Occipital lobe (tissue), 2 donors: ENCODE data around the gene KRTAP5-2. TPM values are rescaled to one million over a fixed set of nuclear protein-coding genes. Genes with fewer than 3 reads are reported as not detected.
A peak's percentile ranks its signal among the peaks of the same experiment; 100 is the strongest.

Source experiments
- DNase-seq: peaks from one replicate; lab custom pipeline; 2025; lab: John Stamatoyannopoulos, UW
- total RNA-seq: library from RNA; depleted of rRNA; stranded (reverse); fragments of >200 nt; gene quantifications from one replicate; pipeline ENCODE4 v1.2.3, GENCODE V29; 2014

KRTAP5-2 gene
- total RNA-seq, 1 donor from 2014 or later, result not detected

GRCh38 chr11:1556278-1556902 lies 41.7 kb downstream of the KRTAP5-2 start:
- DNase-seq, result no peak

- no peak for DNase-seq
Measured at GRCh38 chr11:1555713-1556153, 42.4 kb downstream of the KRTAP5-2 start.

- no peak for DNase-seq
Measured at GRCh38 chr11:1554981-1555712, 42.9 kb downstream of the KRTAP5-2 start.

- no peak for DNase-seq
Measured at GRCh38 chr11:1553808-1554594, 44.1 kb downstream of the KRTAP5-2 start.

GRCh38 chr11:1549338-1550330 lies 48.5 kb downstream of the KRTAP5-2 start:
- peak; percentile 60 for DNase-seq

- DNase-seq, result peak; percentile 50
Measured at GRCh38 chr11:1548221-1549070, 49.6 kb downstream of the KRTAP5-2 start.

GRCh38 chr11:1547467-1548098 lies 50.5 kb downstream of the KRTAP5-2 start:
- no peak for DNase-seq

Other genes with a start within 250 kb of the KRTAP5-2 start
- 32.8 TPM for gene BRSK2, start 208.4 kb downstream of the KRTAP5-2 start, total RNA-seq
- 13.7 TPM for gene MOB2, start 111.5 kb downstream of the KRTAP5-2 start, total RNA-seq
- gene DUSP8, start 26.0 kb downstream of the KRTAP5-2 start, total RNA-seq, result 5.6 TPM
- not detected for gene KRTAP5-1, start 13.0 kb downstream of the KRTAP5-2 start, total RNA-seq
- gene KRTAP5-3, start 10.2 kb upstream of the KRTAP5-2 start, total RNA-seq, result not detected
- not detected for gene KRTAP5-4, start 23.8 kb upstream of the KRTAP5-2 start, total RNA-seq
- gene KRTAP5-5, start 31.5 kb upstream of the KRTAP5-2 start, total RNA-seq, result not detected
- gene KRTAP5-6, start 98.9 kb upstream of the KRTAP5-2 start, total RNA-seq, result not detected
- 0.31 TPM for gene IFITM10, start 152.3 kb upstream of the KRTAP5-2 start, total RNA-seq
- gene CTSD, start 165.6 kb upstream of the KRTAP5-2 start, total RNA-seq, result 35.9 TPM
- gene SYT8, start 236.7 kb upstream of the KRTAP5-2 start, total RNA-seq, result not detected
- gene TNNI2, start 240.7 kb upstream of the KRTAP5-2 start, total RNA-seq, result 0.62 TPM